WTC11 (cell line): ENCODE data around the gene MRFAP1.

Experiments
- CREM ChIP-seq: sonication (generic); formaldehyde crosslinking; IDR thresholded peaks from 2 replicates; pipeline ENCODE4 v1.8.1; 2022; ENCODE audit warnings: mild to moderate bottlenecking, missing genetic modification reagents, moderate library complexity
- ESRRA ChIP-seq: sonication (generic); formaldehyde crosslinking; IDR thresholded peaks from 2 replicates; pipeline ENCODE4 v1.8.1; 2022; ENCODE audit warnings: mild to moderate bottlenecking, missing genetic modification reagents, borderline replicate concordance
- NFYB ChIP-seq: sonication (generic); formaldehyde crosslinking; conservative IDR thresholded peaks from 2 replicates; pipeline ENCODE4 v1.8.0; 2022; ENCODE audit warnings: low read depth, missing genetic modification reagents
- OVOL2 ChIP-seq: fragments of 250-450 bp; sonication (Bioruptor Pico); IDR thresholded peaks from 2 replicates; pipeline ENCODE4 v1.9.0; 2021; ENCODE audit warnings: mild to moderate bottlenecking, borderline replicate concordance
- USF2 ChIP-seq: sonication (generic); formaldehyde crosslinking; IDR thresholded peaks from 2 replicates; pipeline ENCODE4 v1.8.1; 2023; ENCODE audit warnings: mild to moderate bottlenecking, missing genetic modification reagents, moderate library complexity
- ZNF121 ChIP-seq: sonication (generic); formaldehyde crosslinking; IDR thresholded peaks from 2 replicates; pipeline ENCODE4 v1.8.0; 2023; ENCODE audit warnings: missing genetic modification reagents
- ZNF219 ChIP-seq: sonication (generic); formaldehyde crosslinking; IDR thresholded peaks from 2 replicates; pipeline ENCODE4 v1.8.0; 2023; ENCODE audit warnings: missing genetic modification reagents, mild to moderate bottlenecking, borderline replicate concordance
- TF ChIP-seq, protein P1 (sequence below): fragments of 200-600 bp; IDR thresholded peaks from 2 replicates; pipeline ENCODE4 v1.8.0; 2022; ENCODE audit warnings: antibody characterized with exemption
- TF ChIP-seq, protein P2 (sequence below): sonication (generic); formaldehyde crosslinking; IDR thresholded peaks from 2 replicates; pipeline ENCODE4 v1.8.0; 2022; ENCODE audit warnings: mild to moderate bottlenecking, missing genetic modification reagents

DNA sequence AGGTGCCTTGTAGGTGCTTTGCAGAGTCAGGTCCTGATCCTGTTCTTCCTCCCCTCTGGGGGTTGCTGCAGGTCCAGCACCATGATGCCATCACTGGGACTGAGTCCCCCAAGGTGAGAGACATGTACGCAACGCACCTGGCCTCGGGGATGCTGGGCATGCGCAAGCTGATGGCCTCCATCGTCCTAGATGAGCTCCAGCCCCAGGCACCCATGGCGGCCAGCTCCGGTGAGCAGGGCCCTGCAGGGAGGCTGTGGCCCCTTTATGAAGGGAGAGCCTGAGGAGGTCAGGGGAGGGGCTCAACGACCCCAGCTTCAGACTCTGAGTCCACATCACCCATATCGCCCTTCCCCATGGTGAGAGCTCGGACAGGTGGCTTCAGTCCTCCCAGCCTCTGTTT is 42.4 kb upstream of the MRFAP1 start:
- TF ChIP-seq, protein P1, sequence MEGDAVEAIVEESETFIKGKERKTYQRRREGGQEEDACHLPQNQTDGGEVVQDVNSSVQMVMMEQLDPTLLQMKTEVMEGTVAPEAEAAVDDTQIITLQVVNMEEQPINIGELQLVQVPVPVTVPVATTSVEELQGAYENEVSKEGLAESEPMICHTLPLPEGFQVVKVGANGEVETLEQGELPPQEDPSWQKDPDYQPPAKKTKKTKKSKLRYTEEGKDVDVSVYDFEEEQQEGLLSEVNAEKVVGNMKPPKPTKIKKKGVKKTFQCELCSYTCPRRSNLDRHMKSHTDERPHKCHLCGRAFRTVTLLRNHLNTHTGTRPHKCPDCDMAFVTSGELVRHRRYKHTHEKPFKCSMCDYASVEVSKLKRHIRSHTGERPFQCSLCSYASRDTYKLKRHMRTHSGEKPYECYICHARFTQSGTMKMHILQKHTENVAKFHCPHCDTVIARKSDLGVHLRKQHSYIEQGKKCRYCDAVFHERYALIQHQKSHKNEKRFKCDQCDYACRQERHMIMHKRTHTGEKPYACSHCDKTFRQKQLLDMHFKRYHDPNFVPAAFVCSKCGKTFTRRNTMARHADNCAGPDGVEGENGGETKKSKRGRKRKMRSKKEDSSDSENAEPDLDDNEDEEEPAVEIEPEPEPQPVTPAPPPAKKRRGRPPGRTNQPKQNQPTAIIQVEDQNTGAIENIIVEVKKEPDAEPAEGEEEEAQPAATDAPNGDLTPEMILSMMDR, result no peak
- no peak for TF ChIP-seq OVOL2 (CRISPR knock-in tag)
- TF ChIP-seq ZNF121, result no peak
- no peak for TF ChIP-seq ZNF219 (CRISPR knock-in tag)
- no peak for TF ChIP-seq ESRRA
- no peak for TF ChIP-seq USF2 (CRISPR knock-in tag)
- no peak for TF ChIP-seq NFYB (CRISPR knock-in tag)
- no peak for TF ChIP-seq CREM
- TF ChIP-seq, protein P2, sequence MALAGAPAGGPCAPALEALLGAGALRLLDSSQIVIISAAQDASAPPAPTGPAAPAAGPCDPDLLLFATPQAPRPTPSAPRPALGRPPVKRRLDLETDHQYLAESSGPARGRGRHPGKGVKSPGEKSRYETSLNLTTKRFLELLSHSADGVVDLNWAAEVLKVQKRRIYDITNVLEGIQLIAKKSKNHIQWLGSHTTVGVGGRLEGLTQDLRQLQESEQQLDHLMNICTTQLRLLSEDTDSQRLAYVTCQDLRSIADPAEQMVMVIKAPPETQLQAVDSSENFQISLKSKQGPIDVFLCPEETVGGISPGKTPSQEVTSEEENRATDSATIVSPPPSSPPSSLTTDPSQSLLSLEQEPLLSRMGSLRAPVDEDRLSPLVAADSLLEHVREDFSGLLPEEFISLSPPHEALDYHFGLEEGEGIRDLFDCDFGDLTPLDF (CRISPR knock-in tag), result no peak
